Measurements from ENCODE around the gene KRTAP10-3. TPM values are rescaled to one million over a fixed set of nuclear protein-coding genes. Genes with fewer than 3 reads are reported as not detected.
"Not testable (repeated sequence)": the region's sequence is repeated elsewhere in the genome, so short reads cannot be mapped to it uniquely, and the experiment has no call there.

The KRTAP10-3 gene
- polyA plus RNA-seq, 1 of the 3 experiments (the other 2 are of a cell fraction) = not detected

GRCh38 chr21:44600118-44600978 lies 41.8 kb upstream of the KRTAP10-3 start, which contains the start of gene KRTAP10-7:
TSS of gene KRTAP10-7 (plus strand) at chr21:44600597. CDS start at chr21:44600622, 25 bp downstream.
- H3K4me2 ChIP-seq; CTCF ChIA-PET; H3K79me2 ChIP-seq (ENCODE audit: insufficient read depth); H3K27ac ChIP-seq (ENCODE audit: low read depth in 2 of 2, low read length in 1 of 2); H2AFZ ChIP-seq (ENCODE audit: low read depth); H4K20me1 ChIP-seq (ENCODE audit: insufficient read depth); H3F3A ChIP-seq (replicated peaks; ENCODE audit: insufficient read depth); H3K9ac ChIP-seq; POLR2A ChIA-PET; H3K4me3 ChIP-seq (ENCODE audit: low read depth in 2 of 2, low read length in 1 of 2); H3K36me3 ChIP-seq (replicated peaks in 1 of 2; ENCODE audit: control insufficient read depth in 1 of 2, insufficient read depth in 2 of 2, low read length in 1 of 2); H3K9me2 ChIP-seq; H3K9me3 ChIP-seq; DNase-seq; H3K4me1 ChIP-seq (ENCODE audit: control insufficient read depth in 1 of 2, insufficient read depth in 2 of 2, low read depth in 1 of 2, low read length in 1 of 2): not testable (repeated sequence)
- WGBS (ENCODE audit: low lambda C conversion rate) = 31% methylated on average over 18 of the region's 23 CpGs
- peaks cover 10% of the 10 kb centered on the region; the same call in 1 of the 2 replicates for H3K27me3 ChIP-seq (ENCODE audit: insufficient read depth)

- Histone ChIP-seq H3K4me3 (ENCODE audit: low read depth in 2 of 2, low read length in 1 of 2) (no peak overlapping the region), H3K27me3 (ENCODE audit: insufficient read depth) (peaks cover 12% of the 10 kb centered on the region; the same call in 1 of the 2 replicates), H3K27ac (ENCODE audit: low read depth in 2 of 2, low read length in 1 of 2) (no peak overlapping the region), H3K9me2 (no peaks in the 10 kb centered on the region), H3K36me3 (replicated peaks in 1 of 2; ENCODE audit: control insufficient read depth in 1 of 2, insufficient read depth in 2 of 2, low read length in 1 of 2) (no peaks in the 10 kb centered on the region), H2AFZ (ENCODE audit: low read depth) (no peak overlapping the region), H3K9me3 (no peaks in the 10 kb centered on the region), H3K4me1 (ENCODE audit: control insufficient read depth in 1 of 2, insufficient read depth in 2 of 2, low read depth in 1 of 2, low read length in 1 of 2) (no peaks in the 10 kb centered on the region; a peak in 1 of 4 replicates), H3K79me2 (ENCODE audit: insufficient read depth) (no peaks in the 10 kb centered on the region), H3K4me2 (no peak overlapping the region), H4K20me1 (ENCODE audit: insufficient read depth) (no peaks in the 10 kb centered on the region), H3K9ac (no peak overlapping the region), H3F3A (replicated peaks; ENCODE audit: insufficient read depth) (no peaks in the 10 kb centered on the region)
- TF ChIP-seq MXI1 (IDR thresholded peaks at IDR 0.05; ENCODE audit: low read depth, low read length) (no peak), SIN3A (IDR thresholded peaks at IDR 0.05; ENCODE audit: borderline replicate concordance, low read depth, low read length) (no peak), NRF1 (IDR thresholded peaks at IDR 0.05; ENCODE audit: low read depth, low read length) (no peak), ELF1 (IDR thresholded peaks at IDR 0.05) (no peak), PBX3 (IDR thresholded peaks at IDR 0.05) (no peak), IRF3 (IDR thresholded peaks at IDR 0.05; ENCODE audit: low read depth, low read length) (no peak), GATA2 (CRISPR knock-in tag; IDR thresholded peaks at IDR 0.05) (no peak), USF1 (IDR thresholded peaks at IDR 0.05; ENCODE audit: borderline replicate concordance, low read depth) (no peak), CHD2 (IDR thresholded peaks at IDR 0.05; ENCODE audit: low read length, partially characterized antibody) (no peak), YY1 (IDR thresholded peaks at IDR 0.05; ENCODE audit: low read depth) (no peak), FOSL2 (IDR thresholded peaks at IDR 0.05; ENCODE audit: borderline replicate concordance, low read depth) (no peak), TEAD4 (IDR thresholded peaks at IDR 0.05; ENCODE audit: borderline replicate concordance, insufficient read depth) (no peak), ZBTB33 (IDR thresholded peaks at IDR 0.05; ENCODE audit: borderline replicate concordance, low read depth) (no peak), TCF12 (IDR thresholded peaks at IDR 0.05) (no peak), RXRA (IDR thresholded peaks at IDR 0.05; ENCODE audit: borderline replicate concordance, low read depth) (no peak), RCOR1 (IDR thresholded peaks at IDR 0.05; ENCODE audit: low read length) (no peak), MAX (IDR thresholded peaks at IDR 0.05; ENCODE audit: low read depth) (no peak)
- CTCF ChIA-PET = no interaction called here
- no peak for DNase-seq
- POLR2A ChIA-PET = no interaction called here
- WGBS (ENCODE audit: low lambda C conversion rate) = 61% methylated on average over 5 of the region's 8 CpGs
Observed at GRCh38 chr21:44599264-44600029, 40.9 kb upstream of the KRTAP10-3 start.

Measured in SK-N-SH (cell line).